ENCODE measurements around the gene ZFP1. TPM values are rescaled to one million over a fixed set of nuclear protein-coding genes. Genes with fewer than 3 reads are reported as not detected.
A peak's percentile ranks its signal among the peaks of the same experiment; 100 is the strongest.

Gene ZFP1
- total RNA-seq, 6 donors from 2014 or later: 4.2 to 10.8 (median 7.0) TPM

DNA sequence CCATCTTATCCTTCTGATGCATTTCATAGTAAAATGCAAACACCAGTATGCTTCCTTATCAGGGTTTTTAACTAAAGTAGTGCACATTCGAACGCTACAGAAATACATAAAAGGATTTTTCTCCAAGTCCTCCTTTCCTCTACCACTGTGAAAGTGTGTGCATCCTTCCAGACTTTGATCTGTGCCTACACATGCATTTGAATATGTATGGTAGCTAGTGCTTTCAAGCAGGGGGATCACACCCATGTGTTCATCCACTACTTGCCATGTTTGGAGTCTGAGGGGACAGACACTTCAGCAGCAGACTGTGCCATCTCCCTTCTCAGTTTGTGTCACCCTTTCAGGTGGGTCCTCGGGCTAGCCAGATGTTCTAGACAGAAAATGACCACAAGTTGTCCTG lies 46.7 kb upstream of the ZFP1 start:
- Histone ChIP-seq H3K4me3 (no peak overlapping the region), H3K4me1 (peaks cover 54 to 64% (median 61%) of the 10 kb centered on the region in 4 donors), H3K27me3 (no peaks in the 10 kb centered on the region), H3K27ac (no peak overlapping the region), H3K9me3 (no peaks in the 10 kb centered on the region), H3K36me3 (no peaks in the 10 kb centered on the region)
- no peak for ATAC-seq (ENCODE audit: low FRiP score in 2 of 2)
- DNase-seq: no peak
- WGBS, 2 donors: 87 to 97% methylated on average over 3 of the region's 3 CpGs
- TF ChIP-seq POLR2A (IDR thresholded peaks at IDR 0.05): no peak
- no peak for TF ChIP-seq POLR2AphosphoS5 (IDR thresholded peaks at IDR 0.05)
- TF ChIP-seq EP300 (IDR thresholded peaks at IDR 0.05): no peak
- TF ChIP-seq, protein P1, sequence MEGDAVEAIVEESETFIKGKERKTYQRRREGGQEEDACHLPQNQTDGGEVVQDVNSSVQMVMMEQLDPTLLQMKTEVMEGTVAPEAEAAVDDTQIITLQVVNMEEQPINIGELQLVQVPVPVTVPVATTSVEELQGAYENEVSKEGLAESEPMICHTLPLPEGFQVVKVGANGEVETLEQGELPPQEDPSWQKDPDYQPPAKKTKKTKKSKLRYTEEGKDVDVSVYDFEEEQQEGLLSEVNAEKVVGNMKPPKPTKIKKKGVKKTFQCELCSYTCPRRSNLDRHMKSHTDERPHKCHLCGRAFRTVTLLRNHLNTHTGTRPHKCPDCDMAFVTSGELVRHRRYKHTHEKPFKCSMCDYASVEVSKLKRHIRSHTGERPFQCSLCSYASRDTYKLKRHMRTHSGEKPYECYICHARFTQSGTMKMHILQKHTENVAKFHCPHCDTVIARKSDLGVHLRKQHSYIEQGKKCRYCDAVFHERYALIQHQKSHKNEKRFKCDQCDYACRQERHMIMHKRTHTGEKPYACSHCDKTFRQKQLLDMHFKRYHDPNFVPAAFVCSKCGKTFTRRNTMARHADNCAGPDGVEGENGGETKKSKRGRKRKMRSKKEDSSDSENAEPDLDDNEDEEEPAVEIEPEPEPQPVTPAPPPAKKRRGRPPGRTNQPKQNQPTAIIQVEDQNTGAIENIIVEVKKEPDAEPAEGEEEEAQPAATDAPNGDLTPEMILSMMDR (IDR thresholded peaks at IDR 0.05): no peak

DNA sequence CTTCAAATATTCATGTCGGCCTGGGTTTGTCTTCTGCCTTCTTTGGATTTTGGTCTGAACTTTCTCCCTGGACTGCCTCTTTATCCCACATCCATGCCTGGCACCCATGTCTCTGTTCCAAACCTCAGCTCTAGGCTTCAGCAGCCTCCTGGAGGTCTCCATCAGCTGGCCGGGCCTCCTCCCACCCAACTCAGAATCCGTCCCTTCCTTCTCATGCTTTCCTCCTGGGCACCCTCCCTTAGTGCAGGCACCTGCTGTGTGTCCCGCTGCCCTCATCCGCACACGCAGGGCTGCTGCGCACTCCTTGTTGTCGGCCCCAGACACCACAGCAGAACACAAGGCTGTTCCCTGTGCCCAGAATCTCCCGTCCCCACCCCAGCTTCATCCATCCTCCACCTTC lies 45.7 kb upstream of the ZFP1 start:
- no peak overlapping the region for H3K27ac ChIP-seq
- 97% methylated on average over 9 of the region's 9 CpGs for WGBS, 2 donors
- DNase-seq (no peak), ATAC-seq (ENCODE audit: low FRiP score in 2 of 2) (no peak)
- H3K36me3 ChIP-seq: no peaks in the 10 kb centered on the region
- no peak overlapping the region for H3K4me3 ChIP-seq
- H3K27me3 ChIP-seq: no peaks in the 10 kb centered on the region
- TF ChIP-seq, protein P1 (IDR thresholded peaks at IDR 0.05): no peak
- TF ChIP-seq EP300 (IDR thresholded peaks at IDR 0.05): no peak
- TF ChIP-seq POLR2AphosphoS5 (IDR thresholded peaks at IDR 0.05): no peak
- TF ChIP-seq POLR2A (IDR thresholded peaks at IDR 0.05): no peak
- peaks cover 52 to 65% (median 61%) of the 10 kb centered on the region in 4 donors for H3K4me1 ChIP-seq
- H3K9me3 ChIP-seq: no peaks in the 10 kb centered on the region

DNA sequence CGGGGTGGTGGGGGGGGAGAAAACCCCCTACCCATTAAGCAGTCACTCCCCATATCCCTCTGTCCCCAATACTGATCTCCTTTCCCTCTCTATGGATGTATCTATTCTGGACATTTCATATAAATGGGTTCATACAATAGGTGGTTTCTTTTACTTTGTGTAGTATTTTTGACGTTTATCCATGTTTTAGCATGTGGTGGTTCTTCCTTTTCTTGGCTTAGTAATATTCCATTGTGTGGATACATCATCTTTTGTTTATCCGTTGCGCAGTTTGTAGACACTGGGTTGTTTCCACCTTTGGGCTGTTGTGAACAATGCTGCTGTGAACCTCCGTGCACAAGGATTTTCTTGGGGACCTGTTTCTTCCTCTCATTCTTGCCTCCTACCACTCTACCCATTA lies 44.3 kb upstream of the ZFP1 start:
- peak overlapping the region in 2 of 4 donors; percentile 80 to 90 for H3K27ac ChIP-seq

DNA sequence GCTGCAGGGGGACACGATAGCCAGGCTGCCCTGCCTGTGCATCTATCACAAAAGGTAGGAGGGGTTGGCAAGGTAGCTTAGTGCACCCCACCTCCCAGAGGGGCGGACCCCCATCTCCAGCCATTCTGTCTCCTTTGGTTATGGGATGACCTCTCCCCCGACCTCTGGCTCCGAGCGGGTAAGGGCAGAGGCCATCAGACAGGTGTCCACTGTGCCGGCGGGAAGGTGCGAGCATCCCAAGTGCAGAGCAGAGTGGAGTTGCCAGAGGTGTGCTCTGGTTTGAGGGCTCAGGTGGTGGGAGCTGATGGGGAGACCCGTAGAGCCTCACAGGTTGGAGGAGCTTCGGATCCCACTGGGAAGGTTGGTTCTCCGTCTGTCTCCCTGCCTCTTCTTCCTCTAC lies 43.5 kb upstream of the ZFP1 start:
- Histone ChIP-seq H3K36me3 (no peaks in the 10 kb centered on the region), H3K4me3 (no peak overlapping the region), H3K27me3 (no peaks in the 10 kb centered on the region), H3K4me1 (peaks cover 45 to 64% (median 61%) of the 10 kb centered on the region in 4 donors), H3K9me3 (no peaks in the 10 kb centered on the region), H3K27ac (peak overlapping the region; percentile 70 to 90 (median 82))
- ATAC-seq (ENCODE audit: low FRiP score in 2 of 2): no peak
- no peak for DNase-seq
- no peak for TF ChIP-seq EP300 (IDR thresholded peaks at IDR 0.05)
- no peak for TF ChIP-seq POLR2A (IDR thresholded peaks at IDR 0.05)
- no peak for TF ChIP-seq POLR2AphosphoS5 (IDR thresholded peaks at IDR 0.05)
- TF ChIP-seq, protein P1 (IDR thresholded peaks at IDR 0.05): no peak
- 86 to 93% methylated on average over 10 to 11 of the region's 11 CpGs for WGBS, 2 donors

More for the DNA sequence above, 44.3 kb upstream of the ZFP1 start:
- TF ChIP-seq, protein P1 (IDR thresholded peaks at IDR 0.05): no peak
- TF ChIP-seq POLR2AphosphoS5 (IDR thresholded peaks at IDR 0.05) (no peak), EP300 (IDR thresholded peaks at IDR 0.05) (no peak), POLR2A (IDR thresholded peaks at IDR 0.05) (no peak)
- peaks cover 45 to 64% (median 61%) of the 10 kb centered on the region in 4 donors for H3K4me1 ChIP-seq
- H3K27me3 ChIP-seq: no peaks in the 10 kb centered on the region
- no peaks in the 10 kb centered on the region for H3K9me3 ChIP-seq
- H3K36me3 ChIP-seq: no peaks in the 10 kb centered on the region
- ATAC-seq (ENCODE audit: low FRiP score in 2 of 2) (no peak), DNase-seq (no peak)
- no peak overlapping the region for H3K4me3 ChIP-seq
- 94% methylated on average over 5 of the region's 5 CpGs for WGBS, 2 donors

Measured in upper lobe of left lung (tissue), 6 donors.